Measurements from ENCODE around the gene LUZP2. TPM values are rescaled to one million over a fixed set of nuclear protein-coding genes. Genes with fewer than 3 reads are reported as not detected.

The LUZP2 gene
- total RNA-seq, 1 experiment from 2014 or later, result not detected

DNA sequence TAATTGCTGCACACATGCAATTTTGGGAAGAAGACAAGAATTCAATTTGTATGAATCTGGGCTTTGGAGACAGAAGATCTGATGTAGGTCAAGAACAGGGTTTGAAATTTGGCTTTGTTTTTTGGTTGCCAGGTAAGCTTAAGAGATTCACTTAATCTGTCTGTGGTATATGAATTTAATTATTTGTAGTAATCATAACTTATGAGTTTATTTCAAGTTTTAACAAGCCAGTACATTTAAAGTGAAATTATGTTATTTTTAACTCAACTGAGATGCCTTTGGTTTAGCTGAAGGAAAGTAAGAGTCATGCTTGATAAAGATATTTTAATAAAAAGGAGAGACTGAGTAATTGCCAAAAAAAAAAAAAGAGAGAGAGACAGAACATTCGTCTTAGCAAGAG lies 384.1 kb downstream of the LUZP2 start:
- H3K4me3 Mint-ChIP-seq (ENCODE audit: unreplicated experiment), result no peak overlapping the region

GRCh38 chr11:24885580-24886173 lies 388.8 kb downstream of the LUZP2 start:
- Mint-ChIP-seq H3K4me3 (ENCODE audit: unreplicated experiment) (no peak overlapping the region), H3K9me3 (ENCODE audit: unreplicated experiment) (no peaks in the 10 kb centered on the region), H3K4me1 (ENCODE audit: low read depth, unreplicated experiment) (no peaks in the 10 kb centered on the region), H3K27me3 (ENCODE audit: insufficient read depth, unreplicated experiment) (peaks cover 2% of the 10 kb centered on the region), H3K27ac (ENCODE audit: unreplicated experiment) (no peak overlapping the region), H3K36me3 (ENCODE audit: insufficient read depth, unreplicated experiment) (no peaks in the 10 kb centered on the region)
- H3K36me3 ChIP-seq (ENCODE audit: control insufficient read depth, insufficient read depth, low read length), result no peaks in the 10 kb centered on the region
- no peaks in the 10 kb centered on the region for H3K27me3 ChIP-seq (replicated peaks; ENCODE audit: control insufficient read depth, insufficient read depth, low read length)
- CTCF ChIA-PET, result no interaction called here
- H3K4me1 ChIP-seq, result no peaks in the 10 kb centered on the region
- TF ChIP-seq, protein P1, sequence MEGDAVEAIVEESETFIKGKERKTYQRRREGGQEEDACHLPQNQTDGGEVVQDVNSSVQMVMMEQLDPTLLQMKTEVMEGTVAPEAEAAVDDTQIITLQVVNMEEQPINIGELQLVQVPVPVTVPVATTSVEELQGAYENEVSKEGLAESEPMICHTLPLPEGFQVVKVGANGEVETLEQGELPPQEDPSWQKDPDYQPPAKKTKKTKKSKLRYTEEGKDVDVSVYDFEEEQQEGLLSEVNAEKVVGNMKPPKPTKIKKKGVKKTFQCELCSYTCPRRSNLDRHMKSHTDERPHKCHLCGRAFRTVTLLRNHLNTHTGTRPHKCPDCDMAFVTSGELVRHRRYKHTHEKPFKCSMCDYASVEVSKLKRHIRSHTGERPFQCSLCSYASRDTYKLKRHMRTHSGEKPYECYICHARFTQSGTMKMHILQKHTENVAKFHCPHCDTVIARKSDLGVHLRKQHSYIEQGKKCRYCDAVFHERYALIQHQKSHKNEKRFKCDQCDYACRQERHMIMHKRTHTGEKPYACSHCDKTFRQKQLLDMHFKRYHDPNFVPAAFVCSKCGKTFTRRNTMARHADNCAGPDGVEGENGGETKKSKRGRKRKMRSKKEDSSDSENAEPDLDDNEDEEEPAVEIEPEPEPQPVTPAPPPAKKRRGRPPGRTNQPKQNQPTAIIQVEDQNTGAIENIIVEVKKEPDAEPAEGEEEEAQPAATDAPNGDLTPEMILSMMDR (IDR thresholded peaks at IDR 0.05; ENCODE audit: insufficient read depth in 1 of 2, low read depth in 1 of 2, low read length in 1 of 2, severe bottlenecking in 1 of 2, unreplicated experiment in 1 of 2), result no peak
- POLR2A ChIA-PET, result no interaction called here
- no peak for DNase-seq
- intact Hi-C loops (cut with micrococcal nuclease; ENCODE audit: unreplicated experiment), result no loop called here
- no peak overlapping the region for H3K4me3 ChIP-seq (ENCODE audit: low read depth, low read length)
- no peaks in the 10 kb centered on the region for H3K9me3 ChIP-seq
- no TSS peak for BruUV-seq (replicated peaks)

More for the DNA sequence above, 384.1 kb downstream of the LUZP2 start:
- Mint-ChIP-seq H3K4me1 (ENCODE audit: low read depth, unreplicated experiment) (no peaks in the 10 kb centered on the region), H3K9me3 (ENCODE audit: unreplicated experiment) (peaks cover 12% of the 10 kb centered on the region), H3K27ac (ENCODE audit: unreplicated experiment) (no peak overlapping the region), H3K27me3 (ENCODE audit: insufficient read depth, unreplicated experiment) (peaks cover 2% of the 10 kb centered on the region), H3K36me3 (ENCODE audit: insufficient read depth, unreplicated experiment) (no peaks in the 10 kb centered on the region)
- DNase-seq, result no peak
- POLR2A ChIA-PET, result no interaction called here
- H3K4me3 ChIP-seq (ENCODE audit: low read depth, low read length), result no peak overlapping the region
- no peaks in the 10 kb centered on the region for H3K9me3 ChIP-seq
- CTCF ChIA-PET, result no interaction called here
- no peaks in the 10 kb centered on the region for H3K36me3 ChIP-seq (ENCODE audit: control insufficient read depth, insufficient read depth, low read length)
- TF ChIP-seq, protein P1 (IDR thresholded peaks at IDR 0.05; ENCODE audit: insufficient read depth in 1 of 2, low read depth in 1 of 2, low read length in 1 of 2, severe bottlenecking in 1 of 2, unreplicated experiment in 1 of 2), result no peak
- H3K27me3 ChIP-seq (replicated peaks; ENCODE audit: control insufficient read depth, insufficient read depth, low read length), result no peaks in the 10 kb centered on the region
- intact Hi-C loops (cut with micrococcal nuclease; ENCODE audit: unreplicated experiment), result no loop called here
- no TSS peak for BruUV-seq (replicated peaks)
- H3K4me1 ChIP-seq, result no peaks in the 10 kb centered on the region

DNA sequence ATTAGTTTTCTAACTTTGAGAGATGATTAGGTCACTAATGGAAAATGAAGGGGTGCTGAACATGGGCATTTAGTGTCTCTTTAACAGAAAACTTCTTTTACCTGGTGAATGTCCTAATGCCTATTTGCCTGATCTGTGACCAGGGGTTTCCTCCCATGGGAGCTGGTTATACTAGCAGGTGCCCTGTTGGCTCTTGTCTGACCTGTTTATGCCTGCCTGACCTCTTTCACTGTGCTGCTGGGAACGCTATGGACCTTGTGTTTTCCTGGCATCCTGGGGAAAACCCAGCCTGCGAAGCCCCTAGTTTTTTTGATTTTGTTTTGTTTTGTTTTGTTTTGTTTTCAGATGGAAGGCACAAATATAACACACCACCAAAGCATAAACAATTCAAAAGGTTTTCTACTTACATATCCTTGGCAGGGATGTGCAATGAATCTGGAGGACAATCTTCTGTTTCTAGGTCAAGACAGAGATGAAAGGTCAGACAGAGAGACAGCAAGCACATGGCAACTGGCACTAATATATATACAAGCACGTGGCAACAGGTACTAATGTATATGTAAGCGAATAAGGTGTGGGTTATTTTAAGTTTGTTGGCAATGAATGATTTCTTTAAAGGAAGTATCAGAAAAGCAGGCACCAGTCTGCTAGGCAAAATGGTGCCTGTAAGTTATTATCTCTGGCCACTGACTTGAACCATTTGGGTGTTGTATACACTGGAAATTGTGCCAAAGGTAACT lies 390.2 kb downstream of the LUZP2 start:
- H3K27me3 ChIP-seq (replicated peaks; ENCODE audit: control insufficient read depth, insufficient read depth, low read length), result no peaks in the 10 kb centered on the region
- TF ChIP-seq, protein P1 (IDR thresholded peaks at IDR 0.05; ENCODE audit: insufficient read depth in 1 of 2, low read depth in 1 of 2, low read length in 1 of 2, severe bottlenecking in 1 of 2, unreplicated experiment in 1 of 2), result no peak
- H3K27me3 Mint-ChIP-seq (ENCODE audit: insufficient read depth, unreplicated experiment), result no peaks in the 10 kb centered on the region
- no TSS peak for BruUV-seq (replicated peaks)
- no peaks in the 10 kb centered on the region for H3K9me3 ChIP-seq
- POLR2A ChIA-PET, result no interaction called here
- H3K4me1 Mint-ChIP-seq (ENCODE audit: low read depth, unreplicated experiment), result no peaks in the 10 kb centered on the region
- no peaks in the 10 kb centered on the region for H3K9me3 Mint-ChIP-seq (ENCODE audit: unreplicated experiment)
- DNase-seq, result no peak
- H3K36me3 ChIP-seq (ENCODE audit: control insufficient read depth, insufficient read depth, low read length), result no peaks in the 10 kb centered on the region
- CTCF ChIA-PET, result no interaction called here
- H3K4me1 ChIP-seq, result no peaks in the 10 kb centered on the region
- intact Hi-C loops (cut with micrococcal nuclease; ENCODE audit: unreplicated experiment), result no loop called here
- H3K36me3 Mint-ChIP-seq (ENCODE audit: insufficient read depth, unreplicated experiment), result no peaks in the 10 kb centered on the region
- no peak overlapping the region for H3K4me3 ChIP-seq (ENCODE audit: low read depth, low read length)
- no peak overlapping the region for H3K27ac Mint-ChIP-seq (ENCODE audit: unreplicated experiment)
- H3K4me3 Mint-ChIP-seq (ENCODE audit: unreplicated experiment), result no peak overlapping the region

All from Caco-2 (cell line).